ENCODE results near the gene YPEL1. TPM values are rescaled to one million over a fixed set of nuclear protein-coding genes. Genes with fewer than 3 reads are reported as not detected.
A peak's percentile ranks its signal among the peaks of the same experiment; 100 is the strongest.

YPEL1 gene
- total and polyA plus RNA-seq, 8 donors, result 2.0 to 7.2 (median 2.7) TPM

DNA sequence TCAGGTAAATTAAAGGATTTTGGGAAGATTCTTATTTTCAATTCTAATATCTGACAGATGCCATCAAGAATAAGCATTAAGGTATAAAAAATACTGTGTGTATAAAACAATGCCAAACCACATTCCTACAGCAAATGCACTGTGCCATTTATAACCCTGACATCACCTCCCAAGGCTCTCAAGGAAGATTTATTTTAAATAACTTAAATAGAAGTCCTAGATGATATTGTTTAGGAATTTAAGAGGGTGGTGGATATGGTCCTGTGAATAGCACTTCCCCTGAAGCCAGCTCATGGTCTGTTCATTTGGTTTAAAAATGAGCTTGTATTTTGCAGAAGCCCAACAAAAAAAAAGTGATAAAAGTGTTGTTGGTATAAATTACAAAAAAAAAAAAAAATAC is 37.7 kb downstream of the YPEL1 start:
- Histone ChIP-seq H3K4me1 (peaks cover 0 to 9% (median 4%) of the 10 kb centered on the region in 3 donors), H3K27ac (no peak overlapping the region), H3K36me3 (peaks cover 5 to 47% (median 22%) of the 10 kb centered on the region in 3 donors), H3K27me3 (no peaks in the 10 kb centered on the region), H3K4me3 (no peak overlapping the region), H3K9me3 (no peaks in the 10 kb centered on the region)
- DNase-seq, result no peak
- peak; percentile 39 for FAIRE-seq
- intact Hi-C loops (cut with DNase I), result no loop called here
- TF ChIP-seq, protein P1, sequence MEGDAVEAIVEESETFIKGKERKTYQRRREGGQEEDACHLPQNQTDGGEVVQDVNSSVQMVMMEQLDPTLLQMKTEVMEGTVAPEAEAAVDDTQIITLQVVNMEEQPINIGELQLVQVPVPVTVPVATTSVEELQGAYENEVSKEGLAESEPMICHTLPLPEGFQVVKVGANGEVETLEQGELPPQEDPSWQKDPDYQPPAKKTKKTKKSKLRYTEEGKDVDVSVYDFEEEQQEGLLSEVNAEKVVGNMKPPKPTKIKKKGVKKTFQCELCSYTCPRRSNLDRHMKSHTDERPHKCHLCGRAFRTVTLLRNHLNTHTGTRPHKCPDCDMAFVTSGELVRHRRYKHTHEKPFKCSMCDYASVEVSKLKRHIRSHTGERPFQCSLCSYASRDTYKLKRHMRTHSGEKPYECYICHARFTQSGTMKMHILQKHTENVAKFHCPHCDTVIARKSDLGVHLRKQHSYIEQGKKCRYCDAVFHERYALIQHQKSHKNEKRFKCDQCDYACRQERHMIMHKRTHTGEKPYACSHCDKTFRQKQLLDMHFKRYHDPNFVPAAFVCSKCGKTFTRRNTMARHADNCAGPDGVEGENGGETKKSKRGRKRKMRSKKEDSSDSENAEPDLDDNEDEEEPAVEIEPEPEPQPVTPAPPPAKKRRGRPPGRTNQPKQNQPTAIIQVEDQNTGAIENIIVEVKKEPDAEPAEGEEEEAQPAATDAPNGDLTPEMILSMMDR (IDR thresholded peaks at IDR 0.05), result no peak
- no peak for ATAC-seq

DNA sequence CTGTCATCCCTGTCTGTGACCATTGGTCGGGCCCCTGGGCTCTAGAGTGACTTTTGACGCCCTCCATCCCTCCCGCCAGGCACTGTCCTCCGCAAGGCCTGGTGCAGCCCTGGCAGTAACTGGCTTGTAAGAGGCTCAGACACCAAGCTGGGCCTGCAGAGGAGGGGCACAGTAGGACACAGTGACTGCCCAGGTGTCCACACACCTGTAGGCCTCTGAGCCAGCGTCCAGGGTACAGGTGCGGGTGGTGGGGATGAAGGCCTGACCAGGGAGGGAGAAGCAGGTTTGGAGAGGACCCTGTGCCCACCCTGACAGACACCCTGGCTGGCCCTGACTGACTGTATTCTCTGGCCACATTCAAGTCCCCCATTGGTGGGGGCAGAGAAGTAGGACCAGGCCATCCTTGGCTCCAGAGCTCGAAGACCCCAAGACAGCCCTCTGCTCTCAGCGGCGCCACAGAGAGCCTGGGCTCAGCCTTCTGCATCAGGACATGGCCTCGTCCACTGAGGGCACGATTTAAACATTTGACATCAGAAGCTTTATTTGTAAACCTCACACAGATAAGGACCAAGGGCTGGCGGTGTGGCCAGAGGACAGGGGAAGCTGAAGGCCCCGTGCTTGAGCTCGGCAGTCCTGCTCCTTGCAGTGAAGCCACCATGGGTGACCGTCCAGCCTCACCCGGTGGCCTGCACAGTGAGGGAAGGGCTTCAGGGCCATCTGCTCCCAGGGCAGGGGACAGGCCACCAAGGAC is 38.4 kb downstream of the YPEL1 start:
- Histone ChIP-seq H3K4me3 (no peak overlapping the region), H3K9me3 (no peaks in the 10 kb centered on the region), H3K27me3 (no peaks in the 10 kb centered on the region), H3K27ac (no peak overlapping the region), H3K4me1 (peaks cover 0 to 9% (median 4%) of the 10 kb centered on the region in 3 donors), H3K36me3 (peaks cover 5 to 47% (median 22%) of the 10 kb centered on the region in 3 donors)
- intact Hi-C loops (cut with DNase I), result no loop called here
- 84 to 87% methylated on average over 16 of the region's 16 CpGs for WGBS, 2 donors
- no peak for DNase-seq
- no peak for FAIRE-seq
- TF ChIP-seq, protein P1 (IDR thresholded peaks at IDR 0.05), result no peak
- ATAC-seq, result no peak

DNA sequence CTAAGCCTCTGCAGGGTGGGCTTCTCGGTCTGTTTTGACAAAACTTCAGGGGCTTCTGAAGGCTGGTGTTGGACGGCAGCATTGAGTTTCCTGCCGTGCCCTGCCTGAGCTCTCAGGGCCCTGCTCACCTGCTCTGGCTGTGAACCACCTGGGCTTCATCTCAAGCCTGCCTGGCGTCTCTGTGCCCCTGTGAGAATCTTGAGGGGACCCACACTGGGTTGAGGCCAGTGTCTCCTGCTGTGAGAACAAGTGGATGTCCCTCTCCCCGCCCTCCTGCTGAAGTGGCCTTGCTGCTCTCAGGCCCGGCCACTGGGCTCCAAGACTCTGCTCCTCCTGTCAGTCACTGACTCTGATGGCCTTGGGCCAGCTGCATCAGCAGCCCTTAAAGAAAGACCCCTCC is 39.5 kb downstream of the YPEL1 start:
- H3K27me3 ChIP-seq, result no peaks in the 10 kb centered on the region
- no peaks in the 10 kb centered on the region for H3K9me3 ChIP-seq
- peaks cover 0 to 4% (median under 1%) of the 10 kb centered on the region in 3 donors for H3K4me1 ChIP-seq
- H3K4me3 ChIP-seq, result no peak overlapping the region
- H3K36me3 ChIP-seq, result peaks cover 5 to 54% (median 30%) of the 10 kb centered on the region in 3 donors
- DNase-seq (no peak), ATAC-seq (no peak), FAIRE-seq (no peak)
- WGBS, 2 donors, result 88 to 91% methylated on average over 6 of the region's 6 CpGs
- intact Hi-C loops (cut with DNase I), result no loop called here
- TF ChIP-seq, protein P1 (IDR thresholded peaks at IDR 0.05), result no peak
- no peak overlapping the region for H3K27ac ChIP-seq

DNA sequence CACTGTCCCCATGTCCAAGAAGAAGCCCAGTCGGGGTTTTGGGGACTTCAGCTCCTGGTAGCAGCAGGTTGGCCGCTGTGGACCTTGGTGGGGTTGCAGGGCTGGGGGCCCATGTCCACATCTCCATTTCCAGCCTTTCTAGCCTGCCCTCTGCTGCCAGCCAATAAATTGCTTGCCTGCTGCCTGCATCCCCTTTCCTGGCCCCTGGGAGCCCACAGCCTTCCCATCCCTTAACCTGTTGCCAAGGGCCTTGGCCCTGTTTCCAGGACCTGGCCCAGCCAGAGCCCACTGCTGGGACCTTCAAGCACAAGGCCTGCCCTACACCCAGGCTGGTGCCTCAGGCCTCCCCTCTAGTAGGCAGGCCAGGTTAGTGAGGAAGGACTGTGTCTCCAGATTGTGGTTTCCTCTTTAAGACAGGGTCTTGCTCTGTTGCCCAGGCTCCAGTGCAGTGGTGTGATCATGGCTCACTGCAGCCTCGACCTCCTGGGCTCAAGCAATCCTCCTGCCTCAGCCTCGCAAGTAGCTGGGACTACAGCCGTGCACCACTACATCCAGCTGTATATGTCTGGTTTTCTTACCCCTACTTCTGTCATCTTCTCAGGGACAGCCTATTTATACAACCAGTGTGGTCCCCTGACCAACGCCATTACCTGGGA is 40.0 kb downstream of the YPEL1 start:
- intact Hi-C loops (cut with DNase I), result no loop called here
- no peak for FAIRE-seq
- H3K27me3 ChIP-seq, result no peaks in the 10 kb centered on the region
- TF ChIP-seq, protein P1 (IDR thresholded peaks at IDR 0.05), result no peak
- no peaks in the 10 kb centered on the region for H3K9me3 ChIP-seq
- DNase-seq, result no peak
- H3K4me1 ChIP-seq, result no peaks in the 10 kb centered on the region
- H3K4me3 ChIP-seq, result no peak overlapping the region
- ATAC-seq, result no peak
- 84 to 94% methylated on average over 6 of the region's 6 CpGs for WGBS, 2 donors
- peaks cover 5 to 54% (median 30%) of the 10 kb centered on the region in 3 donors for H3K36me3 ChIP-seq
- H3K27ac ChIP-seq, result no peak overlapping the region
